ENCODE measurements around the gene SPAG17.

SPAG17 gene

DNA sequence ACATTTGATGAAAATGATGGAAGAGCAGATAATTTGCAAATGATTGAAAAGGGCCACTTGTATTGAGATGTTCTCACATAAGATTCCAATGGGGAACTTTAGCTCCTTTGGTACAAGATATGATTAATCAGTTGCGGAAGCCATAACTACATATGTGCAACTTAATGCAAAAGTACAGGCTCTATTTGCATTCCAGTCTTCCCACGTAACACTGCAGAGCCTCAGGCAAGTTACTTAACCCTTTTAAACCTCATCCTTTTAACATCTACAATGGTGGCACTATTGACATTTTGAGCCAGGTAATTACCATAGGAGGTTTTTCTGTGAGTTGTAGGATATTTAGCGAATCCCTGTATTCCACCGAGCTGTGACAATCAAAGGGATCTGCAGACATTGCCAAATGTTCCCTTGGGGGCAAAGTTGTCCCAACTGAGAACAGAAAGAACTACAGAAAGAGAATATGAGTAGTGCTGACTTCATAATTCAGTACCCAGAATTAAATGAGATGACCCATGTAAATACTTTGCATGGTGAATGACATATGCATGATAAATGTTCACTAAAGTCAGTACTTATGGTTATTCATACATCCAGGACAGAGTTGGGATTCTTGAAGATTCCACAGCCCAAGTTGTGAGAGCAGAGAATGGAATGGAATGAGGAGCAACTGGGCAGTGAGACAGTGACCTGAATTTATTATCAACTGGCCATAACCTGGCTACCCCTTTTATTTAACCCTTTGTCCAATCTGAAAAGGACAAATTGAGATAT lies 62.6 kb downstream of the SPAG17 start:
- DNase-seq (ENCODE audit: low spot score) = no peak

GRCh38 chr1:118118873-118119463 lies 66.1 kb downstream of the SPAG17 start:
- no peak for DNase-seq (ENCODE audit: low spot score)

GRCh38 chr1:118118469-118118868 lies 66.6 kb downstream of the SPAG17 start:
- DNase-seq (ENCODE audit: low spot score) = no peak

- no peak for DNase-seq (ENCODE audit: low spot score)
Measured at GRCh38 chr1:118117521-118117920, 67.5 kb downstream of the SPAG17 start.

GRCh38 chr1:118116909-118117308 lies 68.1 kb downstream of the SPAG17 start:
- DNase-seq (ENCODE audit: low spot score) = no peak

DNA sequence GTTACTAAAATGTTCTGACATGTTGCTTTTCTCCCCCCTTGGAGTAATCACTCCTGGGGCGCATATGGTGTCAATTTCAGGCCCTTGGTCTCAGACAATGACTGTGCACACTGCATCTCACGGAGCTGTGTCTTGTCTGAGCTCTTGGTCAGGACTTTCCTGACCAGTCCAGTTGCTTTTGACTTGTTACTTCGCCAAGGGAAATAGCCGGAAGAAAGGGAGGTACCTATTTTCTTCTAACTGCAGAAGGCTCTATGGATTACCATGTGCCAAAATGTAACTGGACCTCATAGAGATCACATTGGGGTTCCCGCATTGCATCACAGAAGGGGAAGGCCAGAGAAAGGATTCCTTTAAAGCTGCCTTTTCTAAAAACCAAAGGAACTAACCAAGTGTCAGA lies 68.6 kb downstream of the SPAG17 start:
- DNase-seq (ENCODE audit: low spot score) = no peak

GRCh38 chr1:118115567-118116295 lies 69.3 kb downstream of the SPAG17 start:
- DNase-seq (ENCODE audit: low spot score) = no peak

DNA sequence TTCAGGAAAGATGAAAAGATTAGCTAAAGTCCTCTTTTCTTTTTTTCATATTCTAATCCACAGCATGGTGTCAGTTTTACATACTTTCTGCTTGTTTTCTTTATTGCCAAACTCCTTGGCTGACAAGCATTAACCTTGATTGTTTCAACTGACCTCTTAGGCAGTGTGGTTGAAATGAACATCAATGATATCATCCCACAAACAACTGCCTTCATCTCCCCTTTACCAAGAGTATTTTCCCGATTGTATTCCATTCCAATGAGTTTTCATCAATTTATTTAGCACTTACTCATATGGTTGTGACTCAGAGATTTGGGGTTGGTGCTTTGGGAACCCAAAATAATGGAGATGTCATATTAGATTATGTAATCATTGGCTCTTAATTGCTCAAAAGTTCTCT lies 71.8 kb downstream of the SPAG17 start:
- no peak for DNase-seq (ENCODE audit: low spot score)

DNA sequence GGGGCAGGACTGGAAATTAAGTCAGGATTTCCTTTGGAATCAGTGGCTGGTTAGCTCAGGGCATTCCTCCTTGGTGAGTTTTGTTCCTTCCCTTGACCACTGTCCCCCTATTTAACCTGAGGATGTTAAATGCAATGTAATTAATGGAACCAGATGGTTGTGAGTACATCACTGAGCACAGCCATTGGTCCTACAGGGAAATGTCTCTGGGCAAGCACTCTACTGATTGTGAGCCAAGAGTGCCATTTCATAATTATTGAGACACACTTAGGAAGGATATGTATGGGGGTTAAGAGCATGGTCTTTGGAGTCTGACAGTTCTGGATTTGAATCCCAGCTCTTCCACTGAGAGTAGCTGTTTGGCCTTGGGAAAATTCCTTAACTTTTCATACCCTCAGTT lies 74.4 kb downstream of the SPAG17 start:
- no peak for DNase-seq (ENCODE audit: low spot score)

- DNase-seq (ENCODE audit: low spot score) = no peak
Measured at GRCh38 chr1:118104951-118105350, 80.1 kb downstream of the SPAG17 start.

DNA sequence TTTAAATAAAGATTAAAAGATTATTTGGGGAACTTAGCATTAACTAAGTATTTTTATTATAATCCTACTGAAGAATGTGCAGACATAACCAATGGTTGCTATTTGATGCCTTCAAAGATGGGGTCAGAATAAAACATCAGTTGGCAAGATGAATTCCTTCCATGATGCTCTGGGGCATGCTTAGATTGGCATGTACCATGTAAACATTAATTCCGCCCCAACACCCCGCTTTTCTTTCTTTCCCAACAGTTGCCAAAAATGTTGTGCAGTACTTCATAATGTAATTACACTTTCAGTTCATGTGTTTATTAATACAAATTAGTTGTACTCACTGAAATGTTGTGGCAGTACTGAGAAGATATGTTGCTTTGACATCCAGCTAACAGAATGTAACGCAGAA lies 82.6 kb downstream of the SPAG17 start:
- no peak for DNase-seq (ENCODE audit: low spot score)

DNA sequence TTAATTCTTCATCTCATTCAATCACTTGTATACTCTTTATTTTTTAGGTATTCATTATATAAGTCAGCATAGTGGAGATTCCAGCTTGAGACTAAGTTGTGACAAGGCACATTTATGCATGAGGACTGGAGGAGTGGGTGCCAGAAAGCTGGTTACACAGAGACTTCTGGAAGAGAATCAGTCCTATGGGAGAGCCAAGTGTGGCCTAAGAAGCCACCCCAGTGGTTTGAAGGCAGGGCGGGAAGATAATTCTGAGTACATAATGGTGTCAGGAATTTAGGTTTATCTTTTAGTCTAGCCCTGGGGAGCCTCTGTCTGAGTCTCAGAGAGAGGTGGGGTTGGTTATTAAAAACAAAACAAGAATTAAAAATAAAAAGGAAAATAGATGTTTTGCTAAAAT lies 83.0 kb downstream of the SPAG17 start:
- no peak for DNase-seq (ENCODE audit: low spot score)

DNA sequence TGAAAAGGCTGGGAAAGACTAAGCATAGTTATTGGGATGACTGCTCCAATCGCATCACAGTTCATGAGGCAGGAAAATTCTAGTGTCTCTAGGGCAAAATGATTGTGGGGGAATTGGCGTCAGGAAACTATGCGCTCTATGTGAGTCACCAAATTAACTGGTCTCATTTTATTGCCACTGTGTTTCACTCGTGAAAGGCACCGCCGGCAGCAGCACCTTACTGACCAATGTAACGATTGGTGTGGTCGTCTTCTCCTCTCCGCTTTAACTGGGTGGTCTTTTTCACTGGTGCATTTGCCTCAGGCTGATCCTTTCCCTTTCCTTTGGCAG lies 83.5 kb downstream of the SPAG17 start:
- DNase-seq (ENCODE audit: low spot score) = no peak

GRCh38 chr1:118100686-118101514 lies 84.1 kb downstream of the SPAG17 start:
- DNase-seq (ENCODE audit: low spot score) = no peak

- DNase-seq (ENCODE audit: low spot score) = no peak
Measured at GRCh38 chr1:118099686-118100085, 85.3 kb downstream of the SPAG17 start.

DNA sequence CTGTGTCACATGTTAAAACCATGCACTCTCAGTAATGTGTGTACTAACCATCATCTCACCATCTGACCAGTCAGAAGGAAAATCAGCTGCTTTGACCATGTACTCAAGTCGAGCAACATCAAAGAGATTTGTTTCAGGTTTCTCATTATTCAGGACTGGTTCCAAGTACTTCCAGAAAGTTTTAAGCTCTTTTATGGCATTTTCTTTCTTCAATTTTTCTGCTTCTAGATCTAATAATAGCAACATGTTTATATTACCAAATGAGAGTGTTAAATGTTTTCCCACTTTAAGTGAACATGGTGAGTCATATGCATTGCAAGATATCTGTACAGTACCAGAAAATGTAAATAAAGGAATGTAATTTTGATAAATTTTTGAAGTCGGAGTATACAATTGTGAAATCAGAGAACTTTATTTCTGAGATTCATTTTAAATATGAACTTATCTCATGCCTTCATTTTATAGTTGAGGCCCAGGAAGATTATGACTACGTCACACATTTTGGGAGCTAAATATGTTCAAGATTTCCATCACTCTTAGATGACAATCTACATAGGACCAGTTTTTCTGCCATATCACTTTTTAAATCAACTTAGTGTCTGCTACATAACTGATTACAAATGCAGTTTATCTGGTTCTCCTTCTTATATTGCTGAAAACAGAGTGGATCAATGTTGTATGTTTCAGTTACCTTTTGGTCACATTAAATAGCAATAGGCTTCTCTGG lies 87.2 kb downstream of the SPAG17 start:
- no peak for DNase-seq (ENCODE audit: low spot score)

DNA sequence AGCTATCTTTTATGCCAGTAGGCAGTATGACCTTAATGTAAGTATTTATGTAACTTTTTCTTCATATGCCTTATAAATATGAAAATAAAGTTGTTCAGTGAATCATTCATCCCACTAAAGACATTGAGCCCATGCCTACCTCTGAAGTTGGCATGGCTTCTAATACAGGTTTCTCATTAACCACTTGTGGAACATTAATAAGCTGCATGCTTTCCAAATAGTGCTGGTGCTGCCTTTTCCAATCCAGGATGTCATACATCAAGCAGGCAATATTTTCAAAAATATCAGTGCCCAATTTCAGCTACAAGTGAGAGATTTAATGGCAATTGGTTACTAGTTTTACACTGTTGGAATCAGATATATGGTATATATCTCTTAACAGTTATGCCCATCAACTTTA lies 92.0 kb downstream of the SPAG17 start:
- no peak for DNase-seq (ENCODE audit: low spot score)

- no peak for DNase-seq (ENCODE audit: low spot score)
Measured at GRCh38 chr1:118090130-118090529, 94.9 kb downstream of the SPAG17 start.

DNA sequence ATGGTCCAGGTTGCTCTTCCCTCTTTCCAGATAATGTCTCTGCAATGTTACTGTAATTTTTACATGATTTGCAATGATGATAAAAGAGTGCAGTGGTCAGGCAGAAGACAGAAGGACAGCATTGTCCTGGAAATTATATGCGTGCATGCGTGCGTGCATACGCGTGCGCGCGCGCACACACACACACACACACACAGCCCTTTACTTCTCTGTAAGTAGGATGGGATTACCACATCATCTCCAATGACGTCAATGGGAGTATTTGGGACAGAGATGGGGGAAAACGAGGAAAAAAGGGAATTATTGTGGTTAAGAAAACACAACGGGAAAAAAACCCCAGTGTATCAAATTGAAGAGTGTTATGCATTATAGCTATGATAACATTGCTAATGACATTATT lies 99.7 kb downstream of the SPAG17 start:
- DNase-seq (ENCODE audit: low spot score) = no peak

GRCh38 chr1:118084400-118084799 lies 100.6 kb downstream of the SPAG17 start:
- DNase-seq (ENCODE audit: low spot score) = no peak

DNA sequence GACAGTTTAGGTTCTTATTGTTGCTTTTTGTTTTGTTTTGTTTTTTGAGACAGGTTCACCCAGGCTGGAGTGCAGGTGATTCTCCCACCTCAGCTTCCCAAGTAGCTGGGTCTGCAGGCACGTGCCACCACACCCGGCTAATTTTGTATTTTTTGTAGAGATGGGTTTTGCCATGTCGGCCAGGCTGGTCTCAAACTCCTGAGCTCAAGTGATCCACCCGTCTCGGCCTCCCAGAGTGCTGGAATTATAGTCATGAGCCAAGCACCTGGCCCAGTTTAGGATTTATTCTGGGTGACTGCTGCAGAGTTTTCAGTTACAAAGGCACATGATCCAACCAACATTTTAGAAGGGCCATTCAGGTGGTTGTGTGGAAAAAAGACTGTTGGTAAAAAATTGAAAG lies 102.0 kb downstream of the SPAG17 start:
- no peak for DNase-seq (ENCODE audit: low spot score)

Measured in SK-N-DZ (cell line).